Smooth muscle cell (in vitro differentiated cells): ENCODE results near the gene CUL7. TPM values are rescaled to one million over a fixed set of nuclear protein-coding genes. Genes with fewer than 3 reads are reported as not detected.
A peak's percentile ranks its signal among the peaks of the same experiment; 100 is the strongest.

Experiments used
- DNase-seq: peaks from one replicate; lab custom pipeline; 2025; ENCODE audit not compliant: unreplicated experiment; lab: John Stamatoyannopoulos, UW
- H2AFZ ChIP-seq: fragments of 200-600 bp; sonication (generic); 2 replicates; pipeline ENCODE4 v1.6.0; 2016; ENCODE audit warnings: antibody characterized with exemption, low read depth, mild to moderate bottlenecking
- H3F3A ChIP-seq: fragments of 200-600 bp; sonication (generic); 2 replicates; pipeline ENCODE4 v1.6.0; 2017; ENCODE audit warnings: antibody characterized with exemption, low read depth
- H3K27ac ChIP-seq: fragments of 200-600 bp; sonication (generic); 2 replicates; pipeline ENCODE4 v1.5.1; 2016; ENCODE audit warnings: low read depth, mild to moderate bottlenecking
- H3K27me3 ChIP-seq: fragments of 200-600 bp; sonication (generic); 2 replicates; pipeline ENCODE4 v1.6.1; 2016; ENCODE audit warnings: low read depth, mild to moderate bottlenecking
- H3K36me3 ChIP-seq: fragments of 200-600 bp; sonication (generic); 2 replicates; pipeline ENCODE4 v1.5.1; 2016; ENCODE audit warnings: low read depth
- H3K4me1 ChIP-seq: fragments of 200-600 bp; sonication (generic); 2 replicates; pipeline ENCODE4 v1.5.1; 2016; ENCODE audit warnings: low read depth
- H3K4me2 ChIP-seq: fragments of 200-600 bp; sonication (generic); 2 replicates; pipeline ENCODE4 v1.6.0; 2016; ENCODE audit warnings: mild to moderate bottlenecking
- H3K4me3 ChIP-seq: fragments of 200-600 bp; sonication (generic); 2 replicates; pipeline ENCODE4 v1.5.1; 2016; ENCODE audit warnings: mild to moderate bottlenecking
- H3K79me2 ChIP-seq: fragments of 200-600 bp; sonication (generic); 2 replicates; pipeline ENCODE4 v1.6.0; 2016; ENCODE audit warnings: low read depth, mild to moderate bottlenecking
- H3K9ac ChIP-seq: fragments of 200-600 bp; sonication (generic); 2 replicates; pipeline ENCODE4 v1.6.0; 2016; ENCODE audit warnings: low read depth
- H3K9me3 ChIP-seq: fragments of 200-600 bp; sonication (generic); replicated peaks from 2 replicates; pipeline ENCODE4 v1.5.1; 2016; ENCODE audit warnings: low read depth
- H4K20me1 ChIP-seq: fragments of 200-600 bp; sonication (generic); 2 replicates; pipeline ENCODE4 v1.6.0; 2016; ENCODE audit warnings: low read depth
- WGBS: methylation state at CpG from one replicate; pipeline ENCODE4 v1.1.7; 2016; ENCODE audit warnings: low lambda C conversion rate; 5-methylcytosine and 5-hydroxymethylcytosine counted together
- polyA plus RNA-seq: library from polyadenylated mRNA; unstranded; fragments of >200 nt; fragmentation: Nextera tagmentation; extraction: Ambion mirVana; gene quantifications from 2 replicates; pipeline ENCODE4 v1.2.1, GENCODE V29; 2016
- total RNA-seq: library from RNA; depleted of rRNA; stranded (reverse); fragments of >200 nt; gene quantifications from 2 replicates; pipeline ENCODE4 v1.2.3, GENCODE V29; 2014
- TF ChIP-seq, protein P1 (sequence below): fragments of 200-600 bp; sonication (generic); IDR thresholded peaks from 2 replicates; pipeline ENCODE4 v1.5.1; 2017; ENCODE audit warnings: borderline replicate concordance, mild to moderate bottlenecking, antibody characterized with exemption; ENCODE audit not compliant: insufficient read depth, poor library complexity, severe bottlenecking

Gene CUL7
- total and polyA plus RNA-seq, 2 experiments from 2014 or later = 36.9 to 49.6 TPM

DNA sequence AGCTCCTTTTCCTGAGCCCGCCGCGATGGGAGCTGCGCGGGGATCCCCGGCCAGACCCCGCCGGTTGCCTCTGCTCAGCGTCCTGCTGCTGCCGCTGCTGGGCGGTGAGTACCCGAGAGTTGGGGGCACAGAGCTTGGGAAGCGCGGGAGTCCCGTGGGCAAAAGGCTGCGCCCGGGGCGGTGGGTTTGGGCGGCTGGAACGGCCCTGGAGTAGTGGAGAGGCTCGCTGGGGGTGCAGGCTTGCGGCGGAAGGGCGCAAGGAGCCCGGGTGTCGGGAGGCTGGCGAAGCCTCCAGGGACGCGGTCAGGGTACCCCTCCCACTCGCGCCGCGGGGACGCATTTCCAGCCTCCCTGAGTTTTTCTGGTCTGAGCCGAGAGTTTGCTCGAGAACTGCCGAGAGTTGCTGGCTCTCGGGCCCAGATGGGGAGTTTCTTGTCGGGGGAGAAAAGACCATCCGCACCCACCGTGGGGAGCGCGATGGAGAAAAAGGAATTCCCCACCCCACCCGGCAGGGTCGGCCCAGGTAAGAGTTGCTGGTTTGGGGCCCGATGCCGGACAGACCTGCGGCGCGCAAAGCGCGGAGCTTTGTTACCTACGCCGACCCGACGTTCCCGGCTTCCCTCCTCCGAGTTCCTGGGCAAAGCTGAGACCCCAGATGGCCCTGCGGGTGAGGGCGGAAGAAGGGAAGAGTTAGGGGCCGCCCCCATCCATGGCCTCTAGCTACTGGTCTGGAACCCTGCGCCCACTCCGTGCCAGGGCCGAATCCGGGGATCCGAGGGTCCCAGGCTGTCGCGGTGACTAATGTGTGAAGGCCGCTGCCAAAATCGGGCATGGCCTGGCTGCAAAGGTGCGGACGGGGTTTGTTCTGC is 23.0 kb upstream of the CUL7 start:
- peak overlapping the region; percentile 97 for H3K27ac ChIP-seq
- WGBS = 1% methylated on average over 70 of the region's 72 CpGs
- H3K79me2 ChIP-seq = peaks cover 59% of the 10 kb centered on the region
- H3F3A ChIP-seq = peaks cover 32% of the 10 kb centered on the region
- peaks cover 49% of the 10 kb centered on the region for H4K20me1 ChIP-seq
- TF ChIP-seq, protein P1, sequence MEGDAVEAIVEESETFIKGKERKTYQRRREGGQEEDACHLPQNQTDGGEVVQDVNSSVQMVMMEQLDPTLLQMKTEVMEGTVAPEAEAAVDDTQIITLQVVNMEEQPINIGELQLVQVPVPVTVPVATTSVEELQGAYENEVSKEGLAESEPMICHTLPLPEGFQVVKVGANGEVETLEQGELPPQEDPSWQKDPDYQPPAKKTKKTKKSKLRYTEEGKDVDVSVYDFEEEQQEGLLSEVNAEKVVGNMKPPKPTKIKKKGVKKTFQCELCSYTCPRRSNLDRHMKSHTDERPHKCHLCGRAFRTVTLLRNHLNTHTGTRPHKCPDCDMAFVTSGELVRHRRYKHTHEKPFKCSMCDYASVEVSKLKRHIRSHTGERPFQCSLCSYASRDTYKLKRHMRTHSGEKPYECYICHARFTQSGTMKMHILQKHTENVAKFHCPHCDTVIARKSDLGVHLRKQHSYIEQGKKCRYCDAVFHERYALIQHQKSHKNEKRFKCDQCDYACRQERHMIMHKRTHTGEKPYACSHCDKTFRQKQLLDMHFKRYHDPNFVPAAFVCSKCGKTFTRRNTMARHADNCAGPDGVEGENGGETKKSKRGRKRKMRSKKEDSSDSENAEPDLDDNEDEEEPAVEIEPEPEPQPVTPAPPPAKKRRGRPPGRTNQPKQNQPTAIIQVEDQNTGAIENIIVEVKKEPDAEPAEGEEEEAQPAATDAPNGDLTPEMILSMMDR = no peak
- H3K4me3 ChIP-seq = peak overlapping the region; percentile 99
- H3K36me3 ChIP-seq = no peaks in the 10 kb centered on the region
- no peak for DNase-seq
- H3K4me2 ChIP-seq = peak overlapping the region; percentile 97
- peak overlapping the region; percentile 95 for H3K9ac ChIP-seq
- no peaks in the 10 kb centered on the region for H3K9me3 ChIP-seq
- no peaks in the 10 kb centered on the region for H3K27me3 ChIP-seq
- H3K4me1 ChIP-seq = peaks cover 20% of the 10 kb centered on the region
- no peak overlapping the region for H2AFZ ChIP-seq

DNA sequence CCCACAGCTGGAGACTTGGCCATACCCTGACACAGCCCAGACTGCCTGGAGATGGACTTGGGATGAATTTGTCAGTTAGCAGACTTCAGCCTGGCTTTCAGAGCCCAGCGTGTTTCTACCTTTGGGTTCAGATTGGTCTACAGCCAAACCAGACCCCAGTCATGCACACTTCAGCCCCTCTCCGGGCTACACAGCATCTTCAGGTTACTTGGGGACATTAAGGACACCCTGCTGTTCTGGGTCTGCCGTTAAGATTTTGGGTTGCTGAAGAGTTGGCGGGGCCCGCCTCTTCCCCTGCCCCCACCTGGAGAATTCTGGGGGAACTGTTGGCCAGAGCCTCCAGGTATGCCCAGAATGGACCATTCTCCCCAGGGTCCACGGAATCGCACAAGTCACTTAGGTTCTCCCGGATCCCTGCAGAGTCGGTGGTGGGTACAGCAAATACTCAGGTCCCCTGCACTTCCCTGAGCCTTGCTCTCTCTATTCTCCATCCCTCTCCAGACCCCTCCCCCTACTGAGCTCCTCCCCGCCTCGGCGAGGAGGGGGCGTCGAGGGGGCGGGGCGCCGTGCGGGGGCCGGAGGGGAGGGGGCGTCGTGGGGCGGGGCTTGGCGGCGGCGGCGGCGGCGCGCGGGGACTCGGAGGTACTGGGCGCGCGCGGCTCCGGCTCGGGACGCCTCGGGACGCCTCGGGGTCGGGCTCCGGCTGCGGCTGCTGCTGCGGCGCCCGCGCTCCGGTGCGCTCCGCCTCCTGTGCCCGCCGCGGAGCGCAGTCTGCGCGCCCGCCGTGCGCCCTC is 22.2 kb upstream of the CUL7 start, which contains the start of gene PTK7:
PTK7 (plus strand) TSS at position 645 of the 794 bp plus-strand sequence. CDS start 175 bp downstream, outside the sequence.
- no peak within 1 kb of the TSS for H2AFZ ChIP-seq
- peak within 1 kb of the TSS; percentile 97 for H3K4me2 ChIP-seq
- H3K9me3 ChIP-seq = no peaks in the 10 kb centered on the region
- H4K20me1 ChIP-seq = peaks cover 41% of the 10 kb centered on the region
- H3K27ac ChIP-seq = peak within 1 kb of the TSS; percentile 97
- TF ChIP-seq, protein P1 = no peak
- H3K79me2 ChIP-seq = peaks cover 50% of the 10 kb centered on the region
- H3K27me3 ChIP-seq = no peaks in the 10 kb centered on the region
- peak; percentile 55 for DNase-seq
- H3K36me3 ChIP-seq = no peaks in the 10 kb centered on the region
- peaks cover 20% of the 10 kb centered on the region for H3K4me1 ChIP-seq
- WGBS = 4% methylated on average over 37 of the region's 60 CpGs
- peaks cover 27% of the 10 kb centered on the region for H3F3A ChIP-seq
- H3K9ac ChIP-seq = peak within 1 kb of the TSS; percentile 95
- peak within 1 kb of the TSS; percentile 99 for H3K4me3 ChIP-seq

DNA sequence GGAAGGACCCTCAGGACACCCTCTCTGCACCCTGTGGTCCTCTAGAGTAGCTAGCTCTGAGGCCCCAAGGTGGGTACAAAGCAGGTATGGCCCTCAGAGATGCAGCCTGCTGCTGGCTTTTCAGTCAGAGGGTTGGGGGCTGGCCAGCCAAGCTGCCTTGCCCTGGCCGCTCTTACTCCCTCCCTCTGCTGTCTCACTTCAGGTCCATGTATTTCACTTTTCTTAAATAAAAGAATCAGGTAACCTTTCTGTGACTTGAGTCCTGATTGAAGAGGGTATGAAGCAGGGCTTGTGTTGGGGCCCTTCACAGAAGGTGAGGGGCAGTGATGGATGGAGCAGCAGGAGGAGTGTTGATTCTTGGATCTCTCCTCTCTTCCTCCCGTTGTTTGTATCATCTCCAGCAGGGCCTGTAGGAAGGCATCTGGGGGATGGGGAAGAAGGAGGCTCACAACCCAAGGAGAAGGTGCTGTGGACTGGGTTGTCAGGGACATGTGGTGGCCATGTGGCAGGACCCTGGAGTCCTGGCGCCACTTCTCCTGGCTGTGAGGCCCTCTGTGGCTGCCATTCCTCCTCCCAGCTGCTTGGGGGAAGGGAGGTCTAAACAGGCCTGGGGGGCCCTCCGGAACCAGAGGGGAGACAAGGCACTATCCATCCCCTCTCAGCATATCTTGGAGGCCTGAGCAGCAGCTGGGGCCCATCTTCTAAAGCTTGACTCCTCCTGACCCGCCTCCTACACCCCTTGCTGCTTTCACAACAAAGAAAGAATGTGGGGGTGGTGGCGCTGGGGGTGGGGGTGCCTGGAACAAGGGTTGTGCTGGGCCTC is 21.4 kb upstream of the CUL7 start:
- Histone ChIP-seq H3K79me2 (peaks cover 47% of the 10 kb centered on the region), H3K9me3 (no peaks in the 10 kb centered on the region), H4K20me1 (peaks cover 33% of the 10 kb centered on the region), H3K4me3 (peak overlapping the region; percentile 99), H3K27me3 (no peaks in the 10 kb centered on the region), H3K9ac (peak overlapping the region; percentile 5), H3K4me1 (peaks cover 20% of the 10 kb centered on the region), H3K36me3 (no peaks in the 10 kb centered on the region), H3K27ac (peak overlapping the region; percentile 77), H2AFZ (no peak overlapping the region), H3F3A (peaks cover 27% of the 10 kb centered on the region), H3K4me2 (peak overlapping the region; percentile 97)
- TF ChIP-seq, protein P1 = no peak
- 42% methylated on average over 5 of the region's 6 CpGs for WGBS
- DNase-seq = no peak
